GM18526 (cell line): ENCODE data around the gene AFAP1.

Experiments used
- POLR2A ChIP-seq: IDR thresholded peaks from 3 replicates; pipeline ENCODE4 v1.6.1; 2011; ENCODE audit not compliant: insufficient read length; ENCODE audit errors: extremely low read depth

Gene AFAP1, protein sequence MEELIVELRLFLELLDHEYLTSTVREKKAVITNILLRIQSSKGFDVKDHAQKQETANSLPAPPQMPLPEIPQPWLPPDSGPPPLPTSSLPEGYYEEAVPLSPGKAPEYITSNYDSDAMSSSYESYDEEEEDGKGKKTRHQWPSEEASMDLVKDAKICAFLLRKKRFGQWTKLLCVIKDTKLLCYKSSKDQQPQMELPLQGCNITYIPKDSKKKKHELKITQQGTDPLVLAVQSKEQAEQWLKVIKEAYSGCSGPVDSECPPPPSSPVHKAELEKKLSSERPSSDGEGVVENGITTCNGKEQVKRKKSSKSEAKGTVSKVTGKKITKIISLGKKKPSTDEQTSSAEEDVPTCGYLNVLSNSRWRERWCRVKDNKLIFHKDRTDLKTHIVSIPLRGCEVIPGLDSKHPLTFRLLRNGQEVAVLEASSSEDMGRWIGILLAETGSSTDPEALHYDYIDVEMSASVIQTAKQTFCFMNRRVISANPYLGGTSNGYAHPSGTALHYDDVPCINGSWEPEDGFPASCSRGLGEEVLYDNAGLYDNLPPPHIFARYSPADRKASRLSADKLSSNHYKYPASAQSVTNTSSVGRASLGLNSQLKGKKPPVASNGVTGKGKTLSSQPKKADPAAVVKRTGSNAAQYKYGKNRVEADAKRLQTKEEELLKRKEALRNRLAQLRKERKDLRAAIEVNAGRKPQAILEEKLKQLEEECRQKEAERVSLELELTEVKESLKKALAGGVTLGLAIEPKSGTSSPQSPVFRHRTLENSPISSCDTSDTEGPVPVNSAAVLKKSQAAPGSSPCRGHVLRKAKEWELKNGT

GRCh38 chr4:7939377-7940108 lies at the start of gene AFAP1:
Gene AFAP1, minus strand, starts transcription at chr4:7939861. Its CDS starts 67,783 bp downstream, at chr4:7872078.
- no peak for TF ChIP-seq POLR2A

- no peak for TF ChIP-seq POLR2A
Measured at GRCh38 chr4:7988437-7988836, 48.8 kb upstream of the AFAP1 start.

DNA sequence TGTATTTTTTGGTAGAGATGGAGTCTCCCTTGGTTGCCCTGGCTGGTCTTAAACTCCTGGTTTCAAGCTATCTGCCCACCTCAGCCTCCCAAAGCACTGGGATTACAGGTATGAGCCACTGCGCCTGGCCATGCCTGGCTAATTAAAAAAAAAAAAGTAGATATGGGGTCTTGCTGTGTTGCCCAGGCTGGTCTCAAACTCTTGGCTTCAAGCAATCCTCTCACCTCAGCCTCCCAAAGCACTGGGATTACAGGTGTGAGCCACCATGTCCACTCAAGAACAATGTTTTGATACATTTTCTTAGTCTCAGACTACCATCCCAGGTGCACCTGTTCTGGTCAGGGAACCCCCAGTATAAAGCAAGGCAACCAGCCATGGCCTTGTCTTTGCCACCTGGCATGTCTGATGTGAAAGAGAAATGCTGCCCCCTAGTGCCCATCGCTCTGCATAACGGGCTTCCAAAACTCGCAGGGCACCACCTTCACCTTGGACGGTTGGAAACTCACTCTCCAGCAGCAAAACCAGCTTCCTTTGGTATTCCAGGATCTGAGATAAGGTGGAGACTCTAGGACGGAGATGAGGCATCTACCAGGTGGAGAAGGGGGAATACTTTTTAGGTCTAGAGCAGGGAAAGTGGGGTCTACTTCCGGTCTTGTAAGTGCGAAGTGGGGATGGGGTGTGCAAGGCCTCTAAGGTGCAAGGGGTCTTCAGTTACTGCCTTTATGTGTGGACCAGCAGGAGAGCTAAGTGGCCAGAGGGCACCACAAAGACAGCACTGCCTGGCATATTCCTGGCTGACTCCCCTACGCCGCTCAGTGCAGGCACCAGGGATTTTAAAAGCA lies 47.7 kb upstream of the AFAP1 start:
- no peak for TF ChIP-seq POLR2A

DNA sequence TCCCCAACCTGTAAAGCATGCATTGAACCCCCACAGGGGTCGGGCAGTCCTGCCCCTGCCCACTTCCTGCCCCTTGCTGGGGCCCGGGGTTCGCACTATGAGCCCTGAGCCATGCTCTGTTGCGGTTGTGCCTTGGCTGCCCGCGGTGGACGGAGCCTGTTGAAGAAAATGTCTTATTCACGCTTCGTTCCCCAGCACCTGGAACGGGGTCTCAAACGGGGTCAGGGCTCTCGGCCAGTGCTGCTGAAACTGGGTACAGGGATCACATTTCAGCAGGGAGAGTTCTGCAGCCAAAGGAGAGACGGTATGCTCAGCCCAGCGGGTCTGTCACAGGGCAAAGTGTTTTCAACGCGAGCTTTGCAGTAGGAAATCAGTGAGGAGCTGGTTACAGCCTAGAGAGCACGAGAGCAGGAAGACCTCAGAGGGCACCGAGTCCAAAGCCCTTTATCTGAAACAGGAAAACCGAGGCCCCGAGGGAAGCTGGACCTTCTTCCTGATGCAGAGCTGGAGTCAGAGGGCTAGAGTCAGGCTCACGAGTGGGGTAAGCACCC lies 46.3 kb upstream of the AFAP1 start:
- TF ChIP-seq POLR2A, result no peak

- TF ChIP-seq POLR2A, result no peak
Measured at GRCh38 chr4:7985072-7985471, 45.4 kb upstream of the AFAP1 start.

GRCh38 chr4:7984286-7984925 lies 44.7 kb upstream of the AFAP1 start:
- no peak for TF ChIP-seq POLR2A

GRCh38 chr4:7983296-7983695 lies 43.6 kb upstream of the AFAP1 start:
- no peak for TF ChIP-seq POLR2A

DNA sequence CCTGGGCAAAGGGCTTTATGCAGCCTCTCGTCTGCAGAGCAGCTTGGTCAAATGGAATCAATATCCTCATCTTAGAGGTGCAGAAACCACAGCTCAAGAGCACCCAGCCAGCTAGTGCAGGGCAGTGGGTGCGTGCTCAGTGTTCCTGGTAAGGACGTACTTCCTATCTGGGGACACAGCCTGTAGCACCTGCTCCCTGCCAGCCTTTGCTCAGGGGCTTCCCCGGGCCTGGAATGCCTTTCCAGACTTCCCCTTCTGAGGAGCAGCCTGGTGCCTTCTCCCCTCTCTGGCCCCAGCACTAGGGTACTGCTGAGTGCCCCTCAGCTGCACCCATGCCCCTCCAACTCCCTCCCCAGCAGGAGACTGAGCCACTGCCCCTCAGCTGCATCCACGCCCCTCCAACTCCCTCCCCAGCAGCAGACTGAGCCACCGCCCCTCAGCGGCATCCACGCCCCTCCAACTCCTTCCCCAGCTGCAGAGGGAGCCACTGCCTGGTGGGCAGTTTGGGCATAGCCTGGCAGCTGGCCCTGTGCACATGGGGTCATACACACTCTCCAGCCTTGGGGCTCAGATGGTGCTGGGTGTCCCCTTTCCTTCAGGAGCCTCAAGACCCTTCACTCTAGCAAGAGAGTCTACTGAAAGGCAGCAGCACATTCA lies 42.2 kb upstream of the AFAP1 start:
- no peak for TF ChIP-seq POLR2A

DNA sequence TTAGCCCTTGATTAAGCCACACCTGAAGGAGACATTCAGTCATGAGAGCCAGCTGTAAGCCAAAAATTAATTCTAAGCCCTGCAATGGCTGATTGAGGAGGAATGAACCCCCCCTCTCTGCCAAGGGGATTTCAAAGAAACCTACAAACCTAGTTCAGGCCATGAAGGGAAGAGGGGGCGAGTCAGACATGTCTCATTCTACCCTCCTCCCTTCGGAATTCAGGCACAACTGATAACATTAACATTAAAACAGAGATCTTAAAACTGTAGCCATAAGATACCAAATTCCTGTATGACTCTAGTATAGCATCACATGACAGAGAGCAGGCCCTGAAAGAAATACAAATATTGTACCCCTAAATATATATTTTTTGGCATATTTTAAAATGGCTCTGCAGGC lies 40.4 kb upstream of the AFAP1 start:
- no peak for TF ChIP-seq POLR2A

DNA sequence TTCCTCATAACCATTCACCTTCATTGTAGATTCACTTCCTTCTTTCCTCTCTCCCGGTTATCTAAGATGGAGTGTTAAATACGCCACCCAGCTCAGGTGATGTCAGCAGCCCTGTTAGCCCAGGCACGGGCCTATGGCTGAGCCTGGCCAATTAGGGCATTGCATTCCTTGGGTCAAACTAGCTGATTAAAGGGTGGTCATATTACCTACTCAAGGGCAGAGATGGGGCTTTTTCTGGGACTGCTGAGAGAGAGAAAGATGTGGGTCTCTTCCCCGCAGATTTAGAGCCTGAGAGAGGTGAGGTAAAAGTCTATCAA lies 39.9 kb upstream of the AFAP1 start:
- no peak for TF ChIP-seq POLR2A

- no peak for TF ChIP-seq POLR2A
Measured at GRCh38 chr4:7978907-7979651, 39.4 kb upstream of the AFAP1 start.

DNA sequence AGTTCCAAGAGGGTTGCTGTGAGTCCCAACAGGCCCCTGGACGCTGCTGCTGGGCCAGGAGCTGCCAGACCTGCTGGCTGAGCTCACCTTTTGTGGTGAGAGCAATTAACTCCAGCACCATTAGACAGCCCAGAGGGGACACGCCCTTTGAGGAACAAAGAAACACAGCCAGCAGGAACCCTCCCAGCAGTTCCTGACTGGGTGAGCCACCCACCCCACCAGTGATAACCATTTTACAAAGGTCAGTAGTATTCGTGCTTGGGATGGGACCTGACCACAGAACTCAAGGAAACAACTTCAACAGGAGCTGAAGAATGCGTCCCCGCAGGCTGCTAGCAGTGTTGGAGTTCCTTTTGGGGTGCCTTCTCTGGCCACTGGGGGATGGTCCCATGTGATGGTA lies 38.8 kb upstream of the AFAP1 start:
- TF ChIP-seq POLR2A, result no peak

- no peak for TF ChIP-seq POLR2A
Measured at GRCh38 chr4:7976634-7977033, 37.0 kb upstream of the AFAP1 start.
